SK-N-SH (cell line): ENCODE data around the gene OR2AT4. TPM values are rescaled to one million over a fixed set of nuclear protein-coding genes. Genes with fewer than 3 reads are reported as not detected.

ENCODE experiments used
- CTCF ChIA-PET: fragments of 300-600, 350-600 bp; formaldehyde crosslinking; extraction: SDS; loops from one replicate; lab custom pipeline; 2021; lab: Yijun Ruan, JAX
- POLR2A ChIA-PET: fragments of 350-600 bp; sonication (Branson Sonifier 250); formaldehyde crosslinking; extraction: SDS; loops from one replicate; lab custom pipeline; 2020; ENCODE audit warnings: antibody characterized with exemption, inconsistent platforms; lab: Yijun Ruan, JAX
- DNase-seq: peaks from one replicate; pipeline ENCODE4 v3.0.0; 2012
- H2AFZ ChIP-seq: fragments of 200-600 bp; sonication (generic); 2 replicates; pipeline ENCODE4 v1.8.1; 2016; ENCODE audit warnings: antibody characterized with exemption, mild to moderate bottlenecking, low read depth
- H3F3A ChIP-seq: fragments of 200-600 bp; sonication (generic); replicated peaks from 2 replicates; pipeline ENCODE3; 2016; ENCODE audit warnings: antibody characterized with exemption, mild to moderate bottlenecking; ENCODE audit not compliant: insufficient read depth
- H3K27ac ChIP-seq, 2 experiments: fragments of 200-500 bp in 1 of 2; fragments of 200-600 bp in 1 of 2; sonication (Bioruptor generic) in 1 of 2; sonication (generic), shearing (Covaris generic) in 1 of 2; 2 replicates each; pipeline versions ENCODE4 v1.5.1 to v1.6.1; 2014 to 2016; ENCODE audit warnings: low read depth in 2 of 2, inconsistent platforms in 1 of 2, low read length in 1 of 2, mild to moderate bottlenecking in 1 of 2, mixed read lengths in 1 of 2
- H3K27me3 ChIP-seq: fragments of 200-600 bp; sonication (generic), shearing (Covaris generic); 2 replicates; pipeline ENCODE4 v1.6.1; 2016; ENCODE audit warnings: mixed run types; ENCODE audit not compliant: insufficient read depth
- H3K36me3 ChIP-seq, 2 experiments: fragments of 200-500 bp in 1 of 2; fragments of 200-600 bp in 1 of 2; sonication (Bioruptor generic) in 1 of 2; sonication (generic) in 1 of 2; replicated peaks in 1 of 2; 2 replicates each; pipeline versions ENCODE3 to v1.5.1; 2014 to 2016; ENCODE audit warnings: low read length in 1 of 2, mild to moderate bottlenecking in 1 of 2; ENCODE audit not compliant: insufficient read depth in 2 of 2, control insufficient read depth in 1 of 2
- H3K4me1 ChIP-seq, 2 experiments: fragments of 200-500 bp in 1 of 2; fragments of 200-600 bp in 1 of 2; sonication (Bioruptor generic) in 1 of 2; sonication (generic), shearing (Covaris generic) in 1 of 2; 2 replicates each; pipeline versions ENCODE4 v1.5.1 to v1.6.1; 2014 to 2016; ENCODE audit warnings: low read depth in 1 of 2, low read length in 1 of 2, mixed run types in 1 of 2; ENCODE audit not compliant: insufficient read depth in 2 of 2, control insufficient read depth in 1 of 2
- H3K4me2 ChIP-seq: fragments of 200-600 bp; sonication (generic), shearing (Covaris generic); 2 replicates; pipeline ENCODE4 v1.6.1; 2017; ENCODE audit warnings: mixed run types
- H3K4me3 ChIP-seq, 2 experiments: fragments of 200-500 bp in 1 of 2; fragments of 200-600 bp in 1 of 2; sonication (Bioruptor generic) in 1 of 2; sonication (generic), shearing (Covaris generic) in 1 of 2; 2 replicates each; pipeline versions ENCODE4 v1.5.1 to v1.8.1; 2014 to 2016; ENCODE audit warnings: low read depth in 2 of 2, inconsistent platforms in 1 of 2, low read length in 1 of 2, mild to moderate bottlenecking in 1 of 2, mixed read lengths in 1 of 2, moderate library complexity in 1 of 2
- H3K79me2 ChIP-seq: fragments of 200-600 bp; sonication (generic); 2 replicates; pipeline ENCODE4 v1.8.1; 2017; ENCODE audit warnings: mild to moderate bottlenecking; ENCODE audit not compliant: insufficient read depth
- H3K9ac ChIP-seq: fragments of 200-600 bp; sonication (generic); 2 replicates; pipeline ENCODE4 v1.6.1; 2017; ENCODE audit warnings: mixed run types
- H3K9me2 ChIP-seq: fragments of 200-600 bp; sonication (generic); 2 replicates; pipeline ENCODE4 v1.6.1; 2017; ENCODE audit warnings: mixed run types
- H3K9me3 ChIP-seq: fragments of 200-600 bp; sonication (generic); 2 replicates; pipeline ENCODE4 v1.6.1; 2017; ENCODE audit warnings: mixed run types, mild to moderate bottlenecking, moderate library complexity
- H4K20me1 ChIP-seq: fragments of 200-600 bp; sonication (generic); 2 replicates; pipeline ENCODE4 v1.6.1; 2017; ENCODE audit warnings: mild to moderate bottlenecking, mixed run types; ENCODE audit not compliant: insufficient read depth
- CTCF ChIP-seq: fragments of 200-600 bp; sonication (generic); IDR thresholded peaks from 2 replicates; pipeline ENCODE4 v1.6.1; 2017; ENCODE audit warnings: antibody characterized with exemption, mild to moderate bottlenecking, moderate library complexity
- ELF1 ChIP-seq: IDR thresholded peaks from 2 replicates; pipeline ENCODE4 v1.4.0; 2012
- EZH2phosphoT487 ChIP-seq: fragments of 200-600 bp; sonication (generic); IDR thresholded peaks from 2 replicates; pipeline ENCODE4 v1.6.1; 2017; ENCODE audit warnings: low read depth, mixed run types, mild to moderate bottlenecking, antibody characterized with exemption, moderate library complexity, borderline replicate concordance
- GATA2 ChIP-seq: sonication (generic); formaldehyde crosslinking; IDR thresholded peaks from 2 replicates; pipeline ENCODE4 v1.5.0; 2020; ENCODE audit warnings: mild to moderate bottlenecking, missing genetic modification reagents
- MXI1 ChIP-seq: IDR thresholded peaks from 2 replicates; pipeline ENCODE4 v1.6.1; 2012; ENCODE audit warnings: mild to moderate bottlenecking, low read depth, low read length, improper control_type of control experiment
- RCOR1 ChIP-seq: fragments of 150-350 bp; IDR thresholded peaks from 2 replicates; pipeline ENCODE4 v1.6.1; 2017; ENCODE audit warnings: antibody characterized with exemption, low read length
- REST ChIP-seq: IDR thresholded peaks from 2 replicates; pipeline ENCODE4 v1.6.1; 2012; ENCODE audit warnings: mild to moderate bottlenecking, low read depth, low read length, moderate library complexity
- RXRA ChIP-seq: IDR thresholded peaks from 2 replicates; pipeline ENCODE4 v1.4.0; 2012; ENCODE audit warnings: low read depth, mild to moderate bottlenecking, borderline replicate concordance
- SIN3A ChIP-seq: IDR thresholded peaks from 2 replicates; pipeline ENCODE4 v1.6.1; 2012; ENCODE audit warnings: low read depth, mild to moderate bottlenecking, low read length, moderate library complexity, borderline replicate concordance
- TAF1 ChIP-seq: IDR thresholded peaks from 2 replicates; pipeline ENCODE4 v1.6.1; 2012; ENCODE audit warnings: low read depth, mild to moderate bottlenecking, low read length, moderate library complexity, borderline replicate concordance
- TEAD4 ChIP-seq: IDR thresholded peaks from 2 replicates; pipeline ENCODE4 v1.4.0; 2012; ENCODE audit warnings: mild to moderate bottlenecking, borderline replicate concordance; ENCODE audit not compliant: insufficient read depth
- YY1 ChIP-seq: IDR thresholded peaks from 2 replicates; pipeline ENCODE4 v1.4.0; 2012; ENCODE audit warnings: low read depth, mild to moderate bottlenecking
- ZBTB33 ChIP-seq: IDR thresholded peaks from 2 replicates; pipeline ENCODE4 v1.4.0; 2012; ENCODE audit warnings: low read depth, borderline replicate concordance
- WGBS: methylation state at CpG from one replicate; pipeline ENCODE4 v1.1.6; 2017; ENCODE audit warnings: low lambda C conversion rate; 5-methylcytosine and 5-hydroxymethylcytosine counted together
- polyA plus RNA-seq, 3 experiments: library from polyadenylated mRNA; depleted of rRNA; stranded (reverse); fragments of >200 nt; gene quantifications; 2 replicates each; pipeline ENCODE4 v1.2.3, GENCODE V29; 2012

Gene OR2AT4
- polyA plus RNA-seq, 1 of the 3 experiments (the other 2 are of a cell fraction) = not detected

GRCh38 chr11:75135021-75135650 lies 38.5 kb upstream of the OR2AT4 start:
- Histone ChIP-seq H3K36me3 (no peaks in the 10 kb centered on the region), H4K20me1 (no peaks in the 10 kb centered on the region), H3K27ac (no peak overlapping the region), H3K9me3 (no peaks in the 10 kb centered on the region), H3K4me3 (no peak overlapping the region), H3K9ac (no peak overlapping the region), H3K79me2 (no peaks in the 10 kb centered on the region), H3K9me2 (no peaks in the 10 kb centered on the region), H3K4me2 (no peak overlapping the region), H3F3A (no peaks in the 10 kb centered on the region), H3K4me1 (no peaks in the 10 kb centered on the region; a peak in 1 of 4 replicates), H2AFZ (no peak overlapping the region), H3K27me3 (peaks cover 13% of the 10 kb centered on the region; the same call in 1 of the 2 replicates)
- no peak for TF ChIP-seq ZBTB33
- no peak for TF ChIP-seq MXI1
- TF ChIP-seq TEAD4 = no peak
- no peak for TF ChIP-seq RXRA
- TF ChIP-seq TAF1 = no peak
- CTCF ChIA-PET = interaction anchor here (1.1 to 10.3 kb wide), 8 partner anchors 7 to 205 kb away, joined by 3 to 111 read pairs (median 10); partner anchors contain the start of gene TPBGL
- 49% methylated on average over 3 of the region's 5 CpGs for WGBS
- POLR2A ChIA-PET = no interaction called here
- no peak for DNase-seq

- Histone ChIP-seq H3K27ac (no peak overlapping the region), H3K36me3 (no peaks in the 10 kb centered on the region), H3K27me3 (peaks cover 13% of the 10 kb centered on the region; the same call in 1 of the 2 replicates), H3K9me2 (no peaks in the 10 kb centered on the region), H3K79me2 (no peaks in the 10 kb centered on the region), H3K4me1 (no peaks in the 10 kb centered on the region; a peak in 1 of 4 replicates), H3F3A (no peaks in the 10 kb centered on the region), H2AFZ (no peak overlapping the region), H3K4me3 (no peak overlapping the region), H4K20me1 (no peaks in the 10 kb centered on the region), H3K4me2 (no peak overlapping the region), H3K9ac (no peak overlapping the region), H3K9me3 (no peaks in the 10 kb centered on the region)
- no peak for DNase-seq
- ChIA-PET POLR2A (no interaction called here), CTCF (interaction anchor here (0.6 to 10.3 kb wide), 11 partner anchors 8 to 198 kb away, joined by 3 to 111 read pairs (median 7); partner anchors contain the start of gene TPBGL)
- whole genome bisulfite sequencing = 71% methylated on average over 6 of the region's 6 CpGs
- TF ChIP-seq GATA2 (CRISPR knock-in tag) (no peak), EZH2phosphoT487 (no peak), YY1 (no peak), REST (no peak), RCOR1 (no peak), CTCF (no peak), SIN3A (no peak), ELF1 (no peak)
Observed at GRCh38 chr11:75133976-75134375, 37.3 kb upstream of the OR2AT4 start.
